K562 treated with DMSO at 1 percent for 12 hours (cell line): ENCODE measurements around the gene SEMA4C. TPM values are rescaled to one million over a fixed set of nuclear protein-coding genes. Genes with fewer than 3 reads are reported as not detected.

Experiments used
- total RNA-seq: library from RNA; unstranded; fragments of 300-600 nt; gene quantifications from 2 replicates; pipeline ENCODE4 v1.2.3, GENCODE V29; 2022; ENCODE audit not compliant: insufficient read depth

The SEMA4C gene
- 18.7 and 37.8 TPM in 2 replicates for total RNA-seq

GRCh38 chr2:96869822-96870625 is at the start of gene SEMA4C:
TSS of gene SEMA4C (minus strand) at chr2:96870080. CDS start at chr2:96867886, 2,194 bp downstream.

GRCh38 chr2:96857667-96858372 is 12.1 kb downstream of the SEMA4C start, which contains the start of gene ANKRD39:
TSS of gene ANKRD39 (minus strand) at chr2:96858016. CDS start at chr2:96857987, 29 bp downstream.

GRCh38 chr2:96843538-96844268 is 26.2 kb downstream of the SEMA4C start, which contains the start of gene ANKRD23:
TSS of gene ANKRD23 (minus strand) at chr2:96844021. CDS start at chr2:96843992, 29 bp downstream.

GRCh38 chr2:96816127-96816835 is 53.6 kb downstream of the SEMA4C start, which contains the start of gene CNNM3:
TSS of gene CNNM3 (plus strand) at chr2:96816268. CDS start at chr2:96816278, 10 bp downstream.

Other genes with a start within 250 kb of the SEMA4C start
- gene KANSL3, start 231.8 kb downstream of the SEMA4C start, total RNA-seq = 16.3 and 44.5 TPM in 2 replicates
- not detected in 2 replicates for gene FER1L5, start 227.3 kb downstream of the SEMA4C start, total RNA-seq
- gene LMAN2L, start 130.0 kb downstream of the SEMA4C start, total RNA-seq = 16.4 and 22.7 TPM in 2 replicates
- 5.2 and 13.1 TPM in 2 replicates for gene CNNM4, start 109.2 kb downstream of the SEMA4C start, total RNA-seq
- 13.6 and 33.7 TPM in 2 replicates for gene CNNM3, start 53.8 kb downstream of the SEMA4C start, total RNA-seq
- gene ANKRD23, start 26.1 kb downstream of the SEMA4C start, total RNA-seq = 3.2 and 4.7 TPM in 2 replicates
- 20.6 and 23.9 TPM in 2 replicates for gene ANKRD39, start 12.1 kb downstream of the SEMA4C start, total RNA-seq
- gene FAM178B, start 116.5 kb upstream of the SEMA4C start, total RNA-seq = 279 and 372 TPM in 2 replicates
- 53.2 and 60.0 TPM in 2 replicates for gene FAHD2B, start 224.8 kb upstream of the SEMA4C start, total RNA-seq
- gene ANKRD36, start 243.1 kb upstream of the SEMA4C start, total RNA-seq = 3.6 and 5.6 TPM in 2 replicates